Panc1 (cell line): ENCODE measurements around the gene FRMPD1.

Experiments
- CTCF ChIP-seq: fragments of 450-650 bp; IDR thresholded peaks from 2 replicates; pipeline ENCODE4 v1.5.1; 2017; ENCODE audit warnings: mild to moderate bottlenecking
- POLR2AphosphoS5 ChIP-seq: IDR thresholded peaks from 2 replicates; pipeline ENCODE4 v1.6.1; 2012; ENCODE audit warnings: mild to moderate bottlenecking, low read depth, low read length, moderate library complexity
- TCF7L2 ChIP-seq: IDR thresholded peaks from 2 replicates; pipeline ENCODE4 v1.6.1; 2011; ENCODE audit warnings: mild to moderate bottlenecking, low read depth, low read length, inconsistent platforms

GRCh38 chr9:37617832-37618231 lies 32.9 kb upstream of the FRMPD1 start:
- TF ChIP-seq CTCF (no peak), POLR2AphosphoS5 (no peak), TCF7L2 (no peak)
